HEK293 (cell line): ENCODE data around the gene PLAAT2.

ENCODE experiments used
- CTCF ChIA-PET: fragments of 350-600 bp; formaldehyde crosslinking; extraction: SDS; loops from one replicate; lab custom pipeline; 2021; ENCODE audit warnings: antibody characterized with exemption; lab: Yijun Ruan, JAX
- POLR2A ChIA-PET: fragments of 300-600 bp; formaldehyde crosslinking; extraction: SDS; loops from one replicate; lab custom pipeline; 2020; ENCODE audit warnings: antibody characterized with exemption, inconsistent platforms; lab: Yijun Ruan, JAX
- H3K27ac ChIP-seq: fragments of 200-500 bp; sonication (Bioruptor generic); 2 replicates; pipeline ENCODE4 v1.5.1; 2014; ENCODE audit warnings: low read depth, low read length, control low read depth, inconsistent platforms; ENCODE audit errors: extremely low read depth
- H3K36me3 ChIP-seq, 2 experiments: fragments of 200-500 bp in 1 of 2; sonication (Bioruptor generic) in 1 of 2; 1 replicate in 1 of 2; 2 replicates in 1 of 2; pipeline ENCODE4 v1.5.1; 2014 to 2017; ENCODE audit warnings: inconsistent platforms in 2 of 2, low read length in 2 of 2; ENCODE audit not compliant: control insufficient read depth in 2 of 2, insufficient read depth in 1 of 2
- H3K4me1 ChIP-seq: fragments of 200-500 bp; sonication (Bioruptor generic); 2 replicates; pipeline ENCODE4 v1.5.1; 2014; ENCODE audit warnings: mild to moderate bottlenecking, low read length, inconsistent platforms; ENCODE audit not compliant: control insufficient read depth, insufficient read depth
- H3K4me3 ChIP-seq: 2 replicates; pipeline ENCODE4 v1.5.1; 2011; ENCODE audit warnings: low read depth, mild to moderate bottlenecking, control low read depth, low read length, moderate library complexity
- H3K9me3 ChIP-seq: fragments of 200-500 bp; sonication (Bioruptor generic); 2 replicates; pipeline ENCODE4 v1.5.1; 2014; ENCODE audit warnings: low read depth, low read length, inconsistent platforms; ENCODE audit not compliant: control insufficient read depth, insufficient read depth
- GLIS2 ChIP-seq: fragments of 450-650 bp; formaldehyde crosslinking; IDR thresholded peaks from 2 replicates; pipeline ENCODE4 v1.5.1; 2016; ENCODE audit warnings: missing biosample characterization, missing genetic modification characterization
- HIC1 ChIP-seq: fragments of 450-650 bp; formaldehyde crosslinking; IDR thresholded peaks from 2 replicates; pipeline ENCODE4 v1.5.1; 2016; ENCODE audit warnings: missing biosample characterization, missing genetic modification characterization
- KLF17 ChIP-seq: fragments of 450-650 bp; formaldehyde crosslinking; IDR thresholded peaks from 2 replicates; pipeline ENCODE4 v1.5.1; 2016; ENCODE audit warnings: missing biosample characterization, missing genetic modification characterization
- MZF1 ChIP-seq: fragments of 450-650 bp; formaldehyde crosslinking; IDR thresholded peaks from 2 replicates; pipeline ENCODE4 v1.5.1; 2017; ENCODE audit warnings: missing biosample characterization, missing genetic modification characterization, borderline replicate concordance
- TCF7L2 ChIP-seq: IDR thresholded peaks from 2 replicates; pipeline ENCODE4 v1.6.1; 2011; ENCODE audit warnings: low read depth, mild to moderate bottlenecking, inconsistent platforms, low read length, moderate library complexity, borderline replicate concordance
- ZBTB10 ChIP-seq: fragments of 450-650 bp; formaldehyde crosslinking; IDR thresholded peaks from 2 replicates; pipeline ENCODE4 v1.5.1; 2016; ENCODE audit warnings: missing biosample characterization, missing genetic modification characterization
- ZBTB49 ChIP-seq: fragments of 450-650 bp; formaldehyde crosslinking; IDR thresholded peaks from 2 replicates; pipeline ENCODE4 v1.5.1; 2016; ENCODE audit warnings: missing biosample characterization, missing genetic modification characterization, low read depth
- ZBTB6 ChIP-seq: fragments of 450-650 bp; formaldehyde crosslinking; IDR thresholded peaks from 2 replicates; pipeline ENCODE4 v1.5.1; 2017; ENCODE audit warnings: missing biosample characterization, missing genetic modification characterization
- ZFP37 ChIP-seq: fragments of 450-650 bp; formaldehyde crosslinking; IDR thresholded peaks from 2 replicates; pipeline ENCODE4 v1.5.1; 2016; ENCODE audit warnings: missing biosample characterization, missing genetic modification characterization
- ZNF121 ChIP-seq: fragments of 450-650 bp; formaldehyde crosslinking; IDR thresholded peaks from 2 replicates; pipeline ENCODE4 v1.5.1; 2016; ENCODE audit warnings: missing biosample characterization, missing genetic modification characterization
- ZNF155 ChIP-seq: fragments of 450-650 bp; formaldehyde crosslinking; IDR thresholded peaks from 2 replicates; pipeline ENCODE4 v1.5.1; 2016; ENCODE audit warnings: missing biosample characterization, missing genetic modification characterization
- ZNF248 ChIP-seq: fragments of 450-650 bp; formaldehyde crosslinking; IDR thresholded peaks from 2 replicates; pipeline ENCODE4 v1.5.1; 2017; ENCODE audit warnings: missing biosample characterization, missing genetic modification characterization
- ZNF311 ChIP-seq: fragments of 450-650 bp; formaldehyde crosslinking; IDR thresholded peaks from 2 replicates; pipeline ENCODE4 v1.5.1; 2017; ENCODE audit warnings: missing biosample characterization, missing genetic modification characterization, borderline replicate concordance
- ZNF596 ChIP-seq: fragments of 450-650 bp; IDR thresholded peaks from 2 replicates; pipeline ENCODE4 v1.5.0; 2018; ENCODE audit warnings: missing biosample characterization, mild to moderate bottlenecking, missing genetic modification characterization, moderate library complexity
- ZNF629 ChIP-seq: fragments of 450-650 bp; formaldehyde crosslinking; IDR thresholded peaks from 2 replicates; pipeline ENCODE4 v1.5.1; 2017; ENCODE audit warnings: missing biosample characterization, missing genetic modification characterization

The PLAAT2 gene

GRCh38 chr11:63534076-63534475 is 29.1 kb downstream of the PLAAT2 start (continued):
- no peak for TF ChIP-seq MZF1 (tag by site-specific recombination)
- no peak for TF ChIP-seq ZFP37 (tag by site-specific recombination)

GRCh38 chr11:63532799-63533475 is 30.2 kb downstream of the PLAAT2 start:
- Histone ChIP-seq H3K36me3 (no peaks in the 10 kb centered on the region), H3K4me3 (no peak overlapping the region), H3K27ac (no peak overlapping the region), H3K4me1 (no peaks in the 10 kb centered on the region), H3K9me3 (no peaks in the 10 kb centered on the region)
- POLR2A ChIA-PET, result no interaction called here
- CTCF ChIA-PET, result interaction anchor here (0.6 to 2.4 kb wide), 3 partner anchors 53 to 320 kb away, joined by 3 to 9 read pairs (median 4); no protein-coding TSS in a partner anchor
- TF ChIP-seq ZNF155 (tag by site-specific recombination) (no peak), ZNF248 (tag by site-specific recombination) (no peak), ZBTB10 (tag by site-specific recombination) (no peak), GLIS2 (tag by site-specific recombination) (no peak), ZNF629 (no peak), HIC1 (tag by site-specific recombination) (no peak), TCF7L2 (no peak), ZBTB49 (no peak), KLF17 (tag by site-specific recombination) (no peak), ZNF596 (tag by site-specific recombination) (no peak), ZNF121 (tag by site-specific recombination) (no peak), ZBTB6 (tag by site-specific recombination) (no peak), ZNF311 (no peak)
